T-helper 22 cell (primary cell): ENCODE results near the gene CASTOR1.

Experiments
- DNase-seq: peaks from one replicate; pipeline ENCODE4 v3.0.0-alpha.2; 2020; ENCODE audit warnings: low read depth

Gene CASTOR1

DNA sequence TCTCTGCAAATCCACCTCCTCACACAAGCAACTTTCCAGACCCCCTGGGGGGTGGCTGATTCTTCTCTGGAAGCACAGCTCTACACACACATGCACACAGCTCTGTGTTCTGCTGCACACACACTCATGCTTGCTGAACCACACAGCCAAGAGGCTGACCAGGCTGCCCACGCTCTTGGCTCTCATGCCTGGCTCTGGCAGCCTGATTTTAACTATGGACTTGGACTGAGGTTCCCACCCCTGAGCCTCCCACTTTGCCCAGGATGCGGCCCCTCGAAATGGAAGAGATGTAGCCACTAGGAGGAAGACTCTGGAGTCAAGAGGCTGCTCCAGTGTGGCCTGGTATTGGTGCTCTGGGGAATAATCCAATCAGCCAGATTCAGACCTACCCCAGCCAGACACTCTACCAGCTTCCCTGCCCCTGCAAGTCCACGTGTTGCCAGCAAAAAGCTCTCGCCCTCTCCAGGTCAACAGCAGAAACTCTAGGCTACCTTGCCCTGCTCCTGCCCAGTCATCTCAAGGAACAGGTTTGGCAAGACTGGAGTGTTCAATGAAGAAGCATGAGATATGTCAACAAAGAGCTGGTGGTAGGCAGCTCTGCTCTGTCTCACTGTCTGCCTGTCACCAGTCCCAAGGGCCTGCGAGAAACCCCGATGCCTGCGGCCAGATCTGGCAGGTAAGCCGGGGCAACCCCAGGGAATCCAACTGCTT is 8.8 kb upstream of the CASTOR1 start:
- no peak for DNase-seq

GRCh38 chr22:30297276-30297990 is 8.1 kb upstream of the CASTOR1 start:
- no peak for DNase-seq

DNA sequence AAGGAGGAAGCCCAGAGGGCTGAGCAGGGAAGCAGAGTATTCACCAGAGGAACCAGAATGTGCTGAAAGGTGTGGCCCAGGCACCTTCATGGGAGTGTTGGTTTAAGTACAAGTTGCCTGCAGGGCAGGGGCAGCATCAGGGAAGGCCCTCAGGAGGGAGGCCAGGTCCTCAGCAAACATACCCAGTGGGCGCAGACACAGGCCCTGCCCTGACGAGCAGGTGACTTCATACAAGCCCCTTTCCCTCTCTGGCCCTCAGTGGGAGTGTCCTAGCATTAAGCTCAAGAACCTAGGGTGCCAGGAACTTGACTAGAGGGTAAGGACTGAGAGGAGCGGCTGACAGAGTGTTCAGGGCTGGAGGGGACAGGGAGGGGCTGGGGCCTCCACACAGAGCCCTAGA is 7.5 kb upstream of the CASTOR1 start:
- no peak for DNase-seq

DNA sequence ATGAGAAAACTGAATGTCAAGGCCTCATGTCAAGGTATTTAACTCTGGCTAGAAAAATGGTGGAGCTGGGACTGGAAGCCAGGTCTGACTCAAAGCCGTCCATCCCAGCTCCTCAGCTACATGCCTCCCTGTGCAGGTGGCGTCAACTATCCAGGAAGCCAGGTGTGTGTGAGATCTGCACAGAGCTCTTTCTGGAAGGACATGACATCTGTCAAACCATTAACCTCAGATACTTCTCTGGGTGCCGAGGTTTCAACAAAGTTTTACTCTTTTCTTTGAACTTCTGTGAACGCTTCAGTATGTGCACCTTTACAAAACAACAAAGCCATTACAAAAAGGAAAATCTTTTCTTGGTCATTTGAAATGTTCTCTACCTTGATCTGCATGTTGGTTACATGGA is 7.0 kb upstream of the CASTOR1 start:
- no peak for DNase-seq

DNA sequence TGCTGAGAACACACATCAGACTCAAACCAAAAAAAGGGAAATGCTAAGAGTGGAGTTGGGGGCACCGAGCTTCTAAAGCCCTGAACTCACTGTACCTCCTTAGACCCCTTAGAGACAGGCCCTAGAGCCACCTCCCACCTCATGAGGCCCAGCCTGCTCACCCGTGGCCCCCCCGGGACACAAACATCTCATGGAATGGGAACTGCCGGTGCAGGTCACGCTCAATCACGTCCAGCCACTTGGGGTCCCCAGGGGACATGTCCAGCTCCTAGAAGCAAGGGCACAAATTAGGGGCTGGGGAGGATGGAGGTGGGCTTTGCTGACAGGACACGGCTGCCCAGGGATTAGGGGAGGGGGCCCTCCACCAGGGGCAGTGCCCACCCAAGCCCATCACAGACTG is 6.3 kb upstream of the CASTOR1 start:
- no peak for DNase-seq

DNA sequence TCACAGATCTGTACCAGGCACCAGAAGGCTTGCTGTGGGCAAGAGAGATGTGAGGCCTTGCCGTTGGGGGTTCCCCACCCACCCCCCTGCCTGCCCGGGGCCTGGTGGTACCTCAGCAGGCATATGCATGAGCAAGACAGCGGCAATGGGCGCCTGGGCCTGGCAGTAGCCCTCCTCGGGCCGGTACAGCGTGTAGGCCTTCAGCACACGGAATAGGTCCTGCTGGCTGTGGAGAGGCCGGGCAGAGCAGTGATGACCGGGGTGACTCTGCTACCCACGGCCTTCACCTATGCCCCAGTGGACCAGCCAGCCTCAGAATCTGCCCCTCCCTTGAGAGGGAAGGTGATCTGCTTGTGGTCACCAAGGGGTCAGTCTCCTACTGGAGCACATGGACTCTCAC is 5.5 kb upstream of the CASTOR1 start:
- DNase-seq, result no peak

DNA sequence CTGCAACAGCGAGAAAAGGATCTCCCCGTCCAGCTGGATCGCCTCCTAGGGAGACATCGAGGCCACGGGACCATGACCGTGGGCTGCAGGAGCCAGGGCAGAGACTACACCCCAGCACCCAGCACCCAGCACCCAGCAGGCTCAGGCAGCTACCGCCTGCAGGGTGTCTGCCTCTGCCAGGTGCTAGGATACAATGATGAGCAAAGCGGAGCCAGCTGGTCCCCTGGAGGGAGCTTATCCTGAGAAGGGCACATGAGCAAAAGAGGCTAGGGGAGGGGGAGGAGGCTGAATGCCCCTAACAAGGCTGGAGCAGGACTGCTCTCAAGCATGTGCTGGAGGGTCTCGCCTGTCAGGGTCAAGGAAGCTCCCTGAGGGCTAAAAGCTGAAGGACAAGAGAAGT is 4.8 kb upstream of the CASTOR1 start:
- no peak for DNase-seq

GRCh38 chr22:30293026-30293425 is 3.7 kb upstream of the CASTOR1 start:
- no peak for DNase-seq

DNA sequence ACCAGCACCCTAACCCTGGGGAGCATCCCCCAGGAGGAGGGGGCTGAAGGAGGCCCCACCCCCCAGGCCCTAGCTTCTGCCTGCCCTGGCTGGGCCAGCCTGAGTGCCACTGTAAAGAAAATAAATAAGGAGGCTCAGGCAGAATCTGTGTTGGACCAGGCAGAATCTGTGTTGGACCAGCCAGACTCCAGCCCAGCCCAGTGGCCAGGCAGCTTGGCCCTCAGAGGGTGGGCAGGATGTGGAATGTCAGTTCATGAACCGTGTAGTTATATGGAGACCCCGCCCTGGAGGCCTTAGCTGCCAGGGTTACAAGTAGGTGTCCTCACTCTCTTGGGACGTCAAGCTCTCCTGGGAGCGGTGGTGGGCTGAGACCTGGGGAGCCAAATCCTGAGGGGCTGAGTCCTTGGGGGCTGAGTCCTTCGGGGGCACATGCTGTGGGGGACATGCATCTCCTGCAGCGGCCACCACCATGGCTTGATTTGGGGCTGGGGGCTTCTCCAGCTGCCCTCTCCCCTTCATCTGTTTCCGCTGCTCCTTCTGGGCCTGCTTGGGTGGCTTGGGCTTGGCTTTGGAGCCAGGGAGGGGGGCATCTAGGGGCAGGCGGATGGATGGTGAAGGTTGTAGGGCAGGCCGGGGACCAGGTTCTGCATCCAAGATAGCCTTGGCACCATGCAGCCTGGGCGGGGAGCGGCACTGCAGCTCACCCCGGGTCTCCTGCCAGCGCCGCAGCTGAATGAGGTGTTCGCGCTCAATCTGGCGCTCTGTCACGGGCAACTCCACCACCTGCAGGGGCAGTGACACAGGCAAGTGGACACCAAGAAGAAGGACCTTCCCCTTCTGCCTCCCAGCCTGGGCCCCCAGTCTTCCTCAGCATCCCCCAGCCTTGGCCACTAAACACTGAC is 3.0 kb upstream of the CASTOR1 start:
- no peak for DNase-seq

- no peak for DNase-seq
Observed at GRCh38 chr22:30291058-30291892, 2.0 kb upstream of the CASTOR1 start.

DNA sequence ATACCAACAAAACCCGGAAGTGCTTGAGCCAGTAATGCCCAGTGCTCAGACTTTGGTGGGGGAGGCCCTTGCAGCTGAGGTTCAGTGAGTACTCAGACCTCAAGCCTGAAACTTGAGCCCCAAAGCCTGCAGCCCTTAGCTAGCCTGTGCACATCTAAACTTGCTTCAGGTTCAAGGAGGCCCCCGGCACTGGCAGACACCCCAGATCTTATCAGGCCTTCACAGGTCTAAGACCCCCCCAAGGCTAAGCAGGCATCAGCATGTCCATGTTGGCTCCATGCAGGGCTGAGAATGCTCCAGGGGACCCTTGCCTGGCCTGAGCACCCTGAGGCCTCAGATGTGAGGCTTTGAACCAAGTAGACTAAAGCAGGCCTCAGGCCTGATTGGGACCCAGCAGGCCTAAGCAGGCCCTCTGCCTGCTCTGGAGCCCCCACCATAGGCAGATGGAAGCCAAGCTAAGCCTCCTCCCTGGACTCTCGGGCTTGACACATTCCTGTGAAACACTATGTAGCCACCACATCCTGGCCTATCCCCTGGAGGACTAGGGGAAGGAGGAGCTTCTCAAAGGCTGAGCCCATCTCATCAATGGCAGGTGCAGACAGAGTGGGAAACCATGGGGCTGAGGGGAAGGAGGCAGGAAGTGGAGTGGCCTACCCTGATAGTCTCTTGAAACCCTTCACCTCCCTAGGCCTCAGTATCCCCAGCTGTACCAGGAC is 1.2 kb upstream of the CASTOR1 start:
- no peak for DNase-seq

DNA sequence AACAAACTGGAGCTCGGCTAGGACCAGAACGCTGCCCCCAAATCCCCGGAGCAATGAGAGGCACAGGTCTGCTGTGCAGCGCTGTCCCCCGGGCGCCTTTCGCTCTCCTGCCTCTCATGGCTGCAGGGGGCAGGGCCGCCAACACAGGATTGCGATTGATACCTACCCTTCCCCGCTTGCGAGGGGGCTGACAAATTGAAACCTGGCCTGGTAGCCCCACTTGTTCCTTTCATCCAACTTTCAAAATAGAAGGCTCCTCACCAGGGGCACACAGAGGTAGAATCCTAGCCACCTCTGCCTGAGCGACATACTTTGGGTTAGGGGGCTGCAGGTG is 642 bp upstream of the CASTOR1 start:
- DNase-seq, result no peak

DNA sequence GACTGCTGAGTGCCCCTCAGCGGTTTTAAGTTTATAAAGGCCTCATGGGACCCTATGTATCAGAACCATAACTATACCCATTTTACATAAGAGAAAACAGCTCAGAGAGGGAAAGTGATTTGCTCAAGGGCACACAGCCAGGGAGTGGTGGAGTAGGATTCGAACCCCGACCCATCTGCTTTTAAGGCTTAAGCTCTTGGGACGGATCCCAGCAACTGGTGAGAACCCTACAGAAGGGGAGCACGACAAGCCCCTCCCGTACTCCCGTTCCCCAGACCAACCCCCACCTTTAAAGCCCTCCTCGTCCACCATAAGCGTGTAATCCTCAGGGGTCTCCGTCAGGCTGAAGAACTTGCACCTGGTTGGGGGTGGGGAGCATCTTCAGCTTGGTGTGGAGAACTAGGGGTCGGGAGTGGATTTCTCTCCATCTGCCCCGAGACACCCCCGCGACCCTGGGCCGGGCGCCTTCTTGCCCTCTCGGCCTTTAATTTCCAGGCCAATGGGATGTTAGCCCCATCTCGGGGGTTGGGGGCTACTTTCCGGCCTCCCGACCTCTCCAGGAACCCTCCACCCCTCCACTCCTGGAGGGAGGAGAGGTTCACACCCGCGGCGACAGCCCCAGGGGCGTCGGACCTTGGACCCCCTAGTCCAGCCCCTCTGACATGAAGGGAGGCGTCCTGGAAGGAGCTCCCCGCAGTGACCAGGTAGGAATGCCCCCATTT is 725 bp downstream of the CASTOR1 start:
- no peak for DNase-seq

DNA sequence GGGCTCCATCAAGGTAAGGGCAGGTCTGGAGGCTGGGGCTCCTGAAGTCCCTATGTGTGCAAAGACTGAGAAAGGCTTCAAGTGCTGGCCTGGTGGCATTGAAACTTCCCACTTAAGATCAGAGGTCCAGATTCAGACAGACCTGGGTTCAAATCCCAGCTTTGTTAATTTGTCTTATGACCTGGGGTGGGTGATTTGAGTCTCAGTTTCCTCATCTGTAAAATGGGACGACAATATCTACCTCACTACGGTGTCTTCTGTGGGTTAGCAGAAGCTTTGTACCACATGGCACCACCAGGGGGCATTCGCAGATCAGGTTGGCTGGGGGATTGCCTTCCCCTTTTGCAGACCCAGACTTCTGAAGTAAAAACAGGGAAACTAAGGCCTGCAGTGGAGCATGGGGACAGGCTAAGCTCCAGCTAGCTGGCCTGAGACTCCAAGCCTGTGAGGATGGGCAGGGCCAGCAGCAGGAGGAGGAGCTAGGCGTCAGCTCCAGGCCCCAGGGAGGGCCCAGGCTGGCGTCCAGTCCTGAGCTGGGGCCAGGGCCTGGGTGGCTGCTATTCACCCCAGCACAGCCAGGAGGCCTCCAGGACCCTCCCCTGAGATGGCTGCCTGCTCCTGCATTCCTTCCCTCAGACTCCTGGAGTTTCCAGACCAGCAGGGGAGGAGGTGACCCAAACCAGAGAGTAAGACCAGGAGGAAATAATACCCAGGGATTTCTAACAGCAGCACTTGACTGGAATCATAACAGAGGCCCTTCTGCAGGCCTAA is 1.5 kb downstream of the CASTOR1 start:
- peak; percentile 64 for DNase-seq

GRCh38 chr22:30286813-30287647 is 2.3 kb downstream of the CASTOR1 start:
- DNase-seq, result peak; percentile 61

- DNase-seq, result no peak
Observed at GRCh38 chr22:30286331-30286730, 3.0 kb downstream of the CASTOR1 start.

DNA sequence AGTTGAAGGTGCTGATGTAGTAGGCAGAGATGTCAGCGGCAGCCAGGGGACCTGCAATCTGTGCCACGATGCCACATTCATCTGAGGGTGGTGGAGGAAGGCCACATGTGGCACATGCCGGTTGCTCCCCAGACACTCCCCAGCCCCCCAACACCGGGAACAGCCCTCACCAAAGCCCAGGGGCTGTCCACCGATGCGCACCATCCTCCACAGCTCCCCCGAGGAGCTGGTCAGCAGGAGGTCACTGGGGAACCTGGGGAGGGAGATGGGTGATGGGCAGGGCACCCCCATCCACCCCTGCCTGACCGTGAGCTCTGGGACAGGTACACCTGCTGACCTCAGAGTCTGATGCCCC is 3.5 kb downstream of the CASTOR1 start:
- no peak for DNase-seq

DNA sequence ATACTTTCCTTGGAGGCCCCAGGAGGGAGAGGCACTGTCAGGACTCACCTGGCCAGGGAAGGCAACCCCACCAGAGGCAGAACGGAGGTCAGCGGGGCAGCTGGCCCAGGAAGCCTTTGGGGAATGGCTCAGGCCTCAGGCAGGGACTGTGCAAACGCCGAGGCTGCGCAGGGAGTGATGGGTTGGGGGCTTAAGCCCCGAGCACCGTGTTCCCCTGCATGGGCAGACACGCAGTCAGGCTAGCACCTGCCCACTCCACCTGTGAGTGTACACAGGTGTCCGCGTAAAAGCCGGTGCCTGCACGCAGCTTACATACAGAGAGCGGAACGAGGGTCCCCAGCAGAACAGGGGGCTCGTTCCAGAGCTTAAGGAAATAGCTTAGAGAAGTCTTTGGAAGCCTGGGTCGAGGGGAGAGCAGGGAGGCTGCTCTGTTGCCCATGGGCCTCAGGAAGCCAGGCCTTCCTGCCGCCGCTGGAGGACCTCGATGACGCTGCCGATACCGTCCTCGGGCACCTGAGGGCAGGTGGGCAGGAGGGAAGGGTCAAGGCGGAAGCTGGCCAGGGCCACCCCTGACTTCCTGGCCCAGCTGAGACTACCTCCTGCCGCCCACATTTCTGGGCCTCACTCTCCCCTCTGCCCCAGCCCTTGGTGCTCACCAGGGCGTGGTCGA is 4.0 kb downstream of the CASTOR1 start:
- DNase-seq, result no peak

- no peak for DNase-seq
Observed at GRCh38 chr22:30284666-30285065, 4.6 kb downstream of the CASTOR1 start.
